Keratinocyte (primary cell): ENCODE measurements around the gene KRT7. TPM values are rescaled to one million over a fixed set of nuclear protein-coding genes. Genes with fewer than 3 reads are reported as not detected.

Source experiments
- DNase-seq: peaks from one replicate; pipeline ENCODE4 v3.0.0-alpha.2; 2011; ENCODE audit warnings: low read depth, missing footprints, low spot score
- FAIRE-seq: peaks from 2 replicates; lab custom pipeline; 2011; peaks lifted over from hg19 to GRCh38; lab: Jason Lieb, UNC
- H2AFZ ChIP-seq: 2 replicates; pipeline ENCODE4 v1.6.0; 2012; ENCODE audit warnings: low read length, control low read depth, inconsistent platforms; ENCODE audit not compliant: control insufficient read depth
- H3K27ac ChIP-seq: 2 replicates; pipeline ENCODE4 v1.5.1; 2011; ENCODE audit warnings: low read length; ENCODE audit not compliant: control insufficient read depth, insufficient read depth
- H3K27me3 ChIP-seq: 3 replicates; pipeline ENCODE4 v1.6.0; 2011; ENCODE audit warnings: low read length; ENCODE audit not compliant: control insufficient read depth, insufficient read depth; ENCODE audit errors: extremely low read depth
- H3K36me3 ChIP-seq, 2 experiments: 2 replicates in 1 of 2; 3 replicates in 1 of 2; pipeline ENCODE4 v1.5.1; 2011; ENCODE audit warnings: low read length in 2 of 2, mild to moderate bottlenecking in 1 of 2; ENCODE audit not compliant: control insufficient read depth in 2 of 2, insufficient read depth in 2 of 2; ENCODE audit errors: extremely low read depth in 1 of 2
- H3K4me1 ChIP-seq: 3 replicates; pipeline ENCODE4 v1.5.1; 2011; ENCODE audit warnings: low read length; ENCODE audit not compliant: control insufficient read depth, insufficient read depth; ENCODE audit errors: extremely low read depth
- H3K4me2 ChIP-seq: 3 replicates; pipeline ENCODE4 v1.6.0; 2011; ENCODE audit warnings: low read depth, low read length; ENCODE audit not compliant: control insufficient read depth, insufficient read depth; ENCODE audit errors: extremely low read depth
- H3K4me3 ChIP-seq, 3 experiments: fragments of 200-600 bp in 1 of 3; sonication (generic) in 1 of 3; 2 replicates in 2 of 3; 3 replicates in 1 of 3; pipeline ENCODE4 v1.5.1; 2011 to 2016; ENCODE audit warnings: low read length in 3 of 3, mild to moderate bottlenecking in 3 of 3, control low read depth in 2 of 3, inconsistent platforms in 1 of 3, low read depth in 1 of 3, mixed read lengths in 1 of 3, mixed run types in 1 of 3, moderate library complexity in 1 of 3; ENCODE audit not compliant: control insufficient read depth in 2 of 3, insufficient read depth in 2 of 3; ENCODE audit errors: extremely low read depth in 1 of 3
- H3K79me2 ChIP-seq: 2 replicates; pipeline ENCODE4 v1.6.0; 2012; ENCODE audit warnings: low read length; ENCODE audit not compliant: control insufficient read depth, insufficient read depth
- H3K9ac ChIP-seq: 3 replicates; pipeline ENCODE4 v1.6.0; 2011; ENCODE audit warnings: low read length; ENCODE audit not compliant: control insufficient read depth, insufficient read depth; ENCODE audit errors: extremely low read depth
- H3K9me1 ChIP-seq: 3 replicates; pipeline ENCODE4 v1.6.0; 2011; ENCODE audit warnings: low read length; ENCODE audit not compliant: control insufficient read depth, insufficient read depth; ENCODE audit errors: extremely low read depth
- H3K9me3 ChIP-seq: 2 replicates; pipeline ENCODE4 v1.5.1; 2012; ENCODE audit warnings: low read depth, low read length; ENCODE audit not compliant: control insufficient read depth
- H4K20me1 ChIP-seq: 3 replicates; pipeline ENCODE4 v1.6.0; 2011; ENCODE audit warnings: low read length; ENCODE audit not compliant: control insufficient read depth, insufficient read depth; ENCODE audit errors: extremely low read depth
- EZH2 ChIP-seq: IDR thresholded peaks from one replicate; pipeline ENCODE4 v1.6.1; 2012; ENCODE audit warnings: inconsistent platforms, mild to moderate bottlenecking, low read length, moderate library complexity
- dilution Hi-C: fragments of 300-500 bp; cut with MboI; formaldehyde crosslinking; loops from one replicate; pipeline ENCODE4 v1.7.0; 2020; ENCODE audit warnings: low sequenced_read_pairs; ENCODE audit not compliant: extremely low pct_ligation_motif_present
- polyA plus RNA-seq, 5 experiments: library from polyadenylated mRNA; depleted of rRNA in 3 of 5; stranded (reverse) in 3 of 5; stranded (forward) in 1 of 5; unstranded in 1 of 5; fragments of >200 nt; gene quantifications; 1 replicate in 1 of 5; 2 replicates in 3 of 5; 3 replicates in 1 of 5; pipeline versions ENCODE4 v1.2.1 to v1.2.3, GENCODE V29; 2011 to 2012; ENCODE audit warnings: missing spikeins in 2 of 5, low read depth in 1 of 5, low replicate concordance in 1 of 5
- TF ChIP-seq, protein P1 (sequence below), 3 experiments: IDR thresholded peaks in 1 of 3; conservative IDR thresholded peaks in 1 of 3; optimal IDR thresholded peaks in 1 of 3; 2 replicates in 2 of 3; 3 replicates in 1 of 3; pipeline versions ENCODE3 to v1.5.1; 2011; ENCODE audit warnings: low read length in 3 of 3, mild to moderate bottlenecking in 3 of 3, moderate library complexity in 2 of 3, control low read depth in 1 of 3, inconsistent platforms in 1 of 3; ENCODE audit not compliant: insufficient read depth in 2 of 3; ENCODE audit errors: extremely low read depth in 1 of 3

The KRT7 gene
- polyA plus RNA-seq, 1 donor (not counting 4 experiments of a cell fraction or from before 2014, with no cell fraction given): 112 TPM

DNA sequence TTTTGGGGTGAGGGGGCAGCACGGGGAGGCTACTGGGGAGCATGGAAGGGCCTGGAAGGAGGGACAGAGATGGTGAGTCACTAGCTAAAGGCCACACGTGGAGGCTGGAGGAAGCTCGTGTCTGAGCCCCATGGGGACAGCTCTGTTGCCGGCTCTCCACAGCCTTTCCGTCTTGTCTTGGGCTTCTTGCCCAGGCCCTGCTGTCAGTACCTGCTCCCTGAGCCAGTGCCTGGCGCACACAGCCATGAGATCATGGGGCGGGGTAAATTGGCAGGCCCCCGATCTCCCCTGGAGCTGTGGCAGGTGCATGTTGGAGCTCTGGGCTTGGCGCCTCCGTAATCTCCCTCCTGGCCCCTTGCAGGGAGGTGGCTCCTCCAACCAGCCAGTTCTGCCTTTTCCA lies 25.1 kb upstream of the KRT7 start:
- H3K36me3 ChIP-seq: no peaks in the 10 kb centered on the region
- H2AFZ ChIP-seq: no peak overlapping the region
- no peaks in the 10 kb centered on the region for H3K79me2 ChIP-seq
- H3K4me1 ChIP-seq: peaks cover 67% of the 10 kb centered on the region
- DNase-seq (no peak), FAIRE-seq (peak; percentile 90)
- H3K27me3 ChIP-seq: no peaks in the 10 kb centered on the region
- peak overlapping the region in 1 of 3 experiments; percentile 13 for H3K4me3 ChIP-seq
- no peaks in the 10 kb centered on the region for H3K9me3 ChIP-seq
- no peaks in the 10 kb centered on the region for H4K20me1 ChIP-seq
- no peaks in the 10 kb centered on the region for H3K9me1 ChIP-seq
- no peak for TF ChIP-seq EZH2
- TF ChIP-seq, protein P1, sequence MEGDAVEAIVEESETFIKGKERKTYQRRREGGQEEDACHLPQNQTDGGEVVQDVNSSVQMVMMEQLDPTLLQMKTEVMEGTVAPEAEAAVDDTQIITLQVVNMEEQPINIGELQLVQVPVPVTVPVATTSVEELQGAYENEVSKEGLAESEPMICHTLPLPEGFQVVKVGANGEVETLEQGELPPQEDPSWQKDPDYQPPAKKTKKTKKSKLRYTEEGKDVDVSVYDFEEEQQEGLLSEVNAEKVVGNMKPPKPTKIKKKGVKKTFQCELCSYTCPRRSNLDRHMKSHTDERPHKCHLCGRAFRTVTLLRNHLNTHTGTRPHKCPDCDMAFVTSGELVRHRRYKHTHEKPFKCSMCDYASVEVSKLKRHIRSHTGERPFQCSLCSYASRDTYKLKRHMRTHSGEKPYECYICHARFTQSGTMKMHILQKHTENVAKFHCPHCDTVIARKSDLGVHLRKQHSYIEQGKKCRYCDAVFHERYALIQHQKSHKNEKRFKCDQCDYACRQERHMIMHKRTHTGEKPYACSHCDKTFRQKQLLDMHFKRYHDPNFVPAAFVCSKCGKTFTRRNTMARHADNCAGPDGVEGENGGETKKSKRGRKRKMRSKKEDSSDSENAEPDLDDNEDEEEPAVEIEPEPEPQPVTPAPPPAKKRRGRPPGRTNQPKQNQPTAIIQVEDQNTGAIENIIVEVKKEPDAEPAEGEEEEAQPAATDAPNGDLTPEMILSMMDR (optimal IDR thresholded peaks at IDR 0.05 in 1 of 3, IDR thresholded peaks at IDR 0.05 in 1 of 3, conservative IDR thresholded peaks at IDR 0.05 in 1 of 3; ENCODE audit: extremely low read depth in 1 of 3, insufficient read depth in 2 of 3, low read length in 3 of 3): no peak
- H3K9ac ChIP-seq: peak overlapping the region; percentile 70
- H3K27ac ChIP-seq: peak overlapping the region; percentile 10
- dilution Hi-C loops: no loop called here
- H3K4me2 ChIP-seq: peak overlapping the region; percentile 46

DNA sequence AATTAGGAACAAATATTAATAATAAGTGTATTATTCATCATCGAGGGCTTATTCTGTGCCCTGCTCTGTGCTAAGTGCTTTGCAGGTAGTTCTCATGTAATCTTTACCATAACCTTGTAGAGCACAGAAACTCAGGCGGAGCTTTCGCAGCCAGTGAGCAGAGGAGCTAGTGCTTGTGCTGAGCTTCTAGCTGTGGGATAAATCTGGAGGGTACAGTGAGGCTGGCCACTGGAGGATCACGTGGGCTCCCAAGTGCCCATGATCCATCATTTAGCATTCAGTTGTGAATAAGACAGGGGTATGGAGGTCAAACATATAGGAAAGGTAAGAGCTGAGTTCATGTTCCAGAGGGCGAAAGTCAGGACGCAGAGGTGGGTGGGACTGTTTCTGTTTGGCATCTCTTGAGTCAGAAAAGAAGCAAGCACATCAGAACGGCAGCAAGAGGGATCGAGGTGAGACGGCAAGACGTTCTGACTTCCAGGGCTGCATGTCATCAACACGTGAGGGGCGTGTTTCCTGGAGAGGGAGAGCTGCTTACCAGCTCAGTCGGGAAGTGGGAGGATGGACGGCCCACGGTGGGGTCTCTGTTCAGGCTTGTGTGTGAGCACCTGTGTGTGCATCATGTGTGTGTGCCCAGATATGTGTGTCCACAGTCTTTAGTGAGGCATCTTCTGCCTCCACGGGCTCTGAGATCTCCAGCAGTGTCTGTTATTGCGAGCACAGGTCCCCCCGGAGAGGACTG lies 24.4 kb upstream of the KRT7 start:
- peak; percentile 91 for FAIRE-seq
- peak overlapping the region; percentile 63 for H3K4me2 ChIP-seq
- H3K27ac ChIP-seq: peak overlapping the region; percentile 63

More for the DNA sequence above, 24.4 kb upstream of the KRT7 start:
- Histone ChIP-seq H3K9me1 (no peaks in the 10 kb centered on the region), H2AFZ (no peak overlapping the region), H3K4me1 (peaks cover 65% of the 10 kb centered on the region), H3K4me3 (peak overlapping the region in 1 of 3 experiments; percentile 28), H3K9me3 (no peaks in the 10 kb centered on the region), H3K9ac (peak overlapping the region; percentile 70), H3K27me3 (no peaks in the 10 kb centered on the region), H3K36me3 (no peaks in the 10 kb centered on the region), H4K20me1 (no peaks in the 10 kb centered on the region), H3K79me2 (no peaks in the 10 kb centered on the region)
- no peak for DNase-seq
- dilution Hi-C loops: no loop called here
- TF ChIP-seq, protein P1 (optimal IDR thresholded peaks at IDR 0.05 in 1 of 3, IDR thresholded peaks at IDR 0.05 in 1 of 3, conservative IDR thresholded peaks at IDR 0.05 in 1 of 3; ENCODE audit: extremely low read depth in 1 of 3, insufficient read depth in 2 of 3, low read length in 3 of 3): no peak
- TF ChIP-seq EZH2: no peak
